Measurements from ENCODE around the gene VTI1B. TPM values are rescaled to one million over a fixed set of nuclear protein-coding genes. Genes with fewer than 3 reads are reported as not detected.

VTI1B gene
- total RNA-seq, 4 donors from 2014 or later = 82.0 to 178 (median 99.8) TPM

DNA sequence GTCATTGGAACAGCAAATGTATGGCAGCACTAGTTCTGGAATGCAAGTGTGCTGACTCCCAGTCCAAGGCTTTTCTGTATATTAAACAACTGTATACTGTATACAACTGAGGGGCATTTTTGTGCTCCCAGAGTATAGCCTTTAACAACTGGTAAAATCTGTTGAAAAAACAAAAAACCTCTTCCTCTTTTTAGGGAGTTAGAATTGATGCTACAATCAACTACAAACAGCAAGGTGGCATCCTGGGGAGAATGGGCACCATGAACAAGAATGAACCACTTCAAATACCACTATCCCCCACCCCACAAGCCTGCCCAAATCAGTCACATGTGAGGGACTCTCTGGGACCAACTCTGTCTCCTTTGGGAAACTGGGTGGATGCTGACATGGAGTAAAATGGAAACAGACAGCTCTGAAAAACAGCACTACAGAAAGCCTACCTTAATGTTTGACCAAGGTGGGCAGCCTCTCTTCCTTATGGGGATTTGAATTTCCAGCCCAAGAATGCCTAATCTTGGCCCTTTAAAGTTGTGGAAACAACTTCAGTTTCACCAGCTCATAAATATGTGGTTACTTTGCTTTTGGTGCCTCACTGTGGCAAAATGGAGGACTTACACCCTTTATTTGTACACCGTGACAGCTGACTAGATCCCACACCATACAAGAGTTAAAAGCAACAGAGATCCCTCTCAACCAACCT lies 7.5 kb downstream of the VTI1B start:
- intact Hi-C loops (cut with DNase I) = loop anchor here (10.0 kb wide), 1 partner anchor 52 kb away; the partner anchor contains the start of gene ARG2
- H3K27me3 ChIP-seq = no peaks in the 10 kb centered on the region
- TF ChIP-seq, protein P1, sequence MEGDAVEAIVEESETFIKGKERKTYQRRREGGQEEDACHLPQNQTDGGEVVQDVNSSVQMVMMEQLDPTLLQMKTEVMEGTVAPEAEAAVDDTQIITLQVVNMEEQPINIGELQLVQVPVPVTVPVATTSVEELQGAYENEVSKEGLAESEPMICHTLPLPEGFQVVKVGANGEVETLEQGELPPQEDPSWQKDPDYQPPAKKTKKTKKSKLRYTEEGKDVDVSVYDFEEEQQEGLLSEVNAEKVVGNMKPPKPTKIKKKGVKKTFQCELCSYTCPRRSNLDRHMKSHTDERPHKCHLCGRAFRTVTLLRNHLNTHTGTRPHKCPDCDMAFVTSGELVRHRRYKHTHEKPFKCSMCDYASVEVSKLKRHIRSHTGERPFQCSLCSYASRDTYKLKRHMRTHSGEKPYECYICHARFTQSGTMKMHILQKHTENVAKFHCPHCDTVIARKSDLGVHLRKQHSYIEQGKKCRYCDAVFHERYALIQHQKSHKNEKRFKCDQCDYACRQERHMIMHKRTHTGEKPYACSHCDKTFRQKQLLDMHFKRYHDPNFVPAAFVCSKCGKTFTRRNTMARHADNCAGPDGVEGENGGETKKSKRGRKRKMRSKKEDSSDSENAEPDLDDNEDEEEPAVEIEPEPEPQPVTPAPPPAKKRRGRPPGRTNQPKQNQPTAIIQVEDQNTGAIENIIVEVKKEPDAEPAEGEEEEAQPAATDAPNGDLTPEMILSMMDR (IDR thresholded peaks at IDR 0.05) = peak in 5 of 6 experiments; percentile 30 to 93 (median 84)
- no peak for TF ChIP-seq POLR2A (IDR thresholded peaks at IDR 0.05)
- peak overlapping the region in 2 of 3 donors; percentile 43 to 60 for H3K27ac ChIP-seq
- DNase-seq = peak; percentile 34 to 35
- H3K36me3 ChIP-seq = no peaks in the 10 kb centered on the region
- H3K4me1 ChIP-seq = peaks cover 11 to 19% of the 10 kb centered on the region in 2 donors
- no peaks in the 10 kb centered on the region for H3K9me3 ChIP-seq
- H3K4me3 ChIP-seq (replicated peaks in 1 of 3) = no peak overlapping the region
- WGBS, 2 donors = 0 to 10% methylated on average over 1 of the region's 1 CpG

DNA sequence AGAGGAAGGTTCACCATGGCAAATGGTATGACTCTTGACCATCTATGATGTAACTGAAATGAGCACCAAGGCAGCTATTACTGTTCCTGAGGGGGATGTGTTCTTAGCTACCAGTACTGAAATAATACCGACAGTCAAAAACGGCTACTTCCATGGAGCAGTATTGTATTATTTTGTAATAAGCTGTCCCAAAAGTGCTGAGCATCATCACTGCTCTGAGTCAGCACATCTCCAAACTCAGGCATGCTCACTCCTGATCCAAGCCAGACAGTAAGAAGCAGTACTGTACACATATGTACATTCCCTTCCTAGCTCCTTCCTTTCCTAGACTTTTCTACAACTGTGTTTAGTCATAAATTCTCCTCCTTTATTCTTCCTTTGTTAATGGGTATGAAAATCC lies 8.6 kb downstream of the VTI1B start:
- TF ChIP-seq POLR2A (IDR thresholded peaks at IDR 0.05) = no peak
- TF ChIP-seq, protein P1 (IDR thresholded peaks at IDR 0.05) = no peak
- intact Hi-C loops (cut with DNase I) = loop anchor here (10.0 kb wide), 1 partner anchor 51 kb away; the partner anchor contains the start of gene ARG2
- no peaks in the 10 kb centered on the region for H3K27me3 ChIP-seq
- no peaks in the 10 kb centered on the region for H3K36me3 ChIP-seq
- H3K9me3 ChIP-seq = no peaks in the 10 kb centered on the region
- peaks cover 11 to 15% of the 10 kb centered on the region in 2 donors for H3K4me1 ChIP-seq
- DNase-seq = no peak
- H3K27ac ChIP-seq = peak overlapping the region in 2 of 3 donors; percentile 43 to 60
- no peak overlapping the region for H3K4me3 ChIP-seq (replicated peaks in 1 of 3)
- 50 to 76% methylated on average over 2 of the region's 2 CpGs for WGBS, 2 donors

DNA sequence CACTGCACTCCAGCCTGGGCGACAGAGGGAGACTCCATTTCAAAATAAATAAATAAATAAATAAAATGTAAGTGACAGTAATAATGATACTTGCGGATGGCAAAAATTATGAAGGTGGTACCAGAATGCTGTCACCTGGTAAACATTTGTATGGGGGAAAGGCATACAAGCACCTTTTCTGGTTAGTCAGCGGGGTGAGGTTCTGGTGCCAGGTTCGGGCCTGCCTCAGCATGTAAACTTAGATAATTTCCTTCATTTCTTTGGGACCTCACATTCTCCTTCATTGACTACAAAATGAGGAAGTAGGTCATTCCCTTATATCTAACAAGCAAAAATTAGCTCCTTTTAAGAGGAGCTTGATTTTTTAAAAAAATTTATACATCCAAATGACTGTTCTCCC lies 10.8 kb downstream of the VTI1B start:
- Histone ChIP-seq H3K27me3 (no peaks in the 10 kb centered on the region), H3K4me3 (replicated peaks in 1 of 3) (no peak overlapping the region), H3K4me1 (peaks cover 11 to 15% of the 10 kb centered on the region in 2 donors), H3K9me3 (no peaks in the 10 kb centered on the region), H3K27ac (no peak overlapping the region), H3K36me3 (peaks cover 0 to 8% of the 10 kb centered on the region in 2 donors)
- DNase-seq = no peak
- TF ChIP-seq, protein P1 (IDR thresholded peaks at IDR 0.05) = no peak
- 95 to 98% methylated on average over 4 of the region's 4 CpGs for WGBS, 2 donors
- intact Hi-C loops (cut with DNase I) = loop anchor here (10.0 kb wide), 1 partner anchor 49 kb away; the partner anchor contains the start of gene ARG2

DNA sequence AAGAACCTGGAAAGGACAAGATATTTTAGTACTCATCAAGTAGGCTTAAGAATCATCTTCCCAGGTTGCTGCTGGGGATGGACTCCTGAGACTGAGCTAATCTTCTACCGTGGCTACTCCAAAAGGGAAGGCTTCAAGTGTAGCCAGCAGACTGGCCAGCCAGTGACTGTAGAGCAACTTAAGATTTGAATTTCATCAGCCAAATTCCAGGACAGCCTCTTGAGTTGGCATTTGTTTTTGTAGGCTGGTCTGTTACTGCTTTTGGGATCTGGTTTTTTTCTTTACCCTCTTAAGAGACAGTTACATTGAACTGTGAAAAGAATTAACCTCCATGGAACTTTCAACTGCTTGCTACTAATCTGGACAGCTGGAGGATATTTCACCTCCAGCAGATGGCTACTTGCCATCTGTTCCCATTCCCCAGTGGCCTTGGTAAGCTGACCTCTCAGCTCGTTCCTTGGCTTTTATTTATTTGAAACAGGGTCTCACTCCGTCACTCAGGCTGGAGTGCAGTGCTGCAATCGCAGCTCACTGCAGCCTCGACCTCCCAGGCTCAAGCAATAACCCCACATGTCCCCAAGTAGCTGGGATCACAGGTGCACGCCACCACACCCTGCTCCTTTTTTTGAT lies 20.7 kb downstream of the VTI1B start:
- DNase-seq = peak; percentile 80 to 81

More for the DNA sequence above, 20.7 kb downstream of the VTI1B start:
- Histone ChIP-seq H3K27me3 (no peaks in the 10 kb centered on the region), H3K4me3 (replicated peaks in 1 of 3) (no peak overlapping the region), H3K27ac (peak overlapping the region; percentile 48 to 64 (median 62)), H3K4me1 (peaks cover 8 to 16% of the 10 kb centered on the region in 2 donors), H3K9me3 (no peaks in the 10 kb centered on the region), H3K36me3 (peaks cover 36 to 62% of the 10 kb centered on the region in 2 donors)
- intact Hi-C loops (cut with DNase I) = no loop called here
- WGBS, 2 donors = 41 to 52% methylated on average over 6 of the region's 6 CpGs
- TF ChIP-seq POLR2A (IDR thresholded peaks at IDR 0.05) = peak in 1 of 2 donors; percentile 50
- TF ChIP-seq, protein P1 (IDR thresholded peaks at IDR 0.05) = no peak
